Cardiac septum (tissue), 1 donor: Measurements from ENCODE around the gene MSRB2. TPM values are rescaled to one million over a fixed set of nuclear protein-coding genes. Genes with fewer than 3 reads are reported as not detected.
A peak's percentile ranks its signal among the peaks of the same experiment; 100 is the strongest.
"Not testable (repeated sequence)": the region's sequence is repeated elsewhere in the genome, so short reads cannot be mapped to it uniquely, and the experiment has no call there.

Experiments used
- DNase-seq: peaks from one replicate; pipeline ENCODE4 v3.0.0-alpha.2; 2020; ENCODE audit warnings: low spot score
- intact Hi-C: fragments of 100-400 bp; cut with DNase I; formaldehyde crosslinking; loops from one replicate; pipeline ENCODE4 v1.14.0; 2022
- total RNA-seq: library from RNA; stranded (reverse); fragmentation: NEBNext Ultra II Directional; extraction: Animal tissue kit (Norgen Biotek cat#: 25700); gene quantifications from one replicate; pipeline ENCODE4 v1.2.1, GENCODE V29; 2021
- donor health status: DM: no; HTN: no; CAD: no.

MSRB2 gene
- total RNA-seq, 1 donor from 2014 or later: 132 TPM

GRCh38 chr10:23067939-23068775 is 27.2 kb upstream of the MSRB2 start:
- DNase-seq: peak; percentile 79
- intact Hi-C loops: loop anchor here (5.0 to 10.0 kb wide), 4 partner anchors 81 to 1063 kb away; partner anchors contain the start of gene DNAJC1

GRCh38 chr10:23069019-23069815 is 26.2 kb upstream of the MSRB2 start:
- intact Hi-C loops: loop anchor here (5.0 to 10.0 kb wide), 4 partner anchors 82 to 1064 kb away; partner anchors contain the start of gene DNAJC1

GRCh38 chr10:23070092-23070912 is 25.1 kb upstream of the MSRB2 start:
- DNase-seq, intact Hi-C loops: not testable (repeated sequence)

More at GRCh38 chr10:23069019-23069815, 26.2 kb upstream of the MSRB2 start:
- no peak for DNase-seq

GRCh38 chr10:23070913-23071218 is 24.5 kb upstream of the MSRB2 start:
- DNase-seq: no peak
- intact Hi-C loops: no loop called here

DNA sequence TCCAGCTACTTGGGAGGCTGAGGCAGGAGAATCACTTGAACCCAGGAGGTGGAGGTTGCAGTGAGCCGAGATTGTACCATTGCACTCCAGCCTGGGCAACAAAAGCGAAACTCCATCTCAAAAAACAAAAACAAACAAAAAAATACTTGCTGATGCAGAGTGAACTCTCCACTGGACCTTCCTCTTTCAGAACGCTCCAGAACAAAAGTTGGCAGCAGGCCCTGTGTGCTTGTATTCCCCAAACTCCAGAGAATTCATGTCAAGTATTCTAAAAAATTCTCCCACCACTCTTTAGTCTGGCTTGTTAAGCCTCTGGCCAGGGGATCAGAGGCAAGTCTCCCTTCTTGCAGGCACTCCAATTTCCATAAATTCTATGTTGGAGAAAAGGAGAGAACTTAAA is 22.8 kb upstream of the MSRB2 start:
- intact Hi-C loops, DNase-seq: not testable (repeated sequence)

- intact Hi-C loops: no loop called here
- no peak for DNase-seq
Measured at GRCh38 chr10:23073527-23073926, 21.9 kb upstream of the MSRB2 start.

DNA sequence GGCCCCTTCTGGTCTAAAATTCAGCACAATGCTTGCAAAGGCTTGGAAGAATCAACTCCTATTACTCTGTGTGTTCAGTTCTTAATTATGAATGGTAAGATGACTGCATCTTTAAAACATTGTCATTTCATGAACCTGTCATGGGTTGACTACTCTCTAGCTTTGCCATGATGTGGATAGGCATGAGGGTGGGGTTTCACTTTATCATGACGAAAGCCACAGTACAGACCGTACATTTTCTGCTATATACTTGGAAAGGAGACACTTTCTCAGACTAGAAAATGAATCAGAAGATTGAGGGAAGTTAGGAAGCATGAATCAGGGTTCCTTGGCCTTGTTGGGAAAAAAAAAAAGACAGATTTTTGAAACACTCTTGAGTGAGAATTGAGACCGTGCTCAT is 19.7 kb upstream of the MSRB2 start:
- intact Hi-C loops: no loop called here
- DNase-seq: no peak

GRCh38 chr10:23078114-23078513 is 17.3 kb upstream of the MSRB2 start:
- no peak for DNase-seq
- intact Hi-C loops: no loop called here

- intact Hi-C loops: no loop called here
- DNase-seq: no peak
Measured at GRCh38 chr10:23079700-23080099, 15.7 kb upstream of the MSRB2 start.

DNA sequence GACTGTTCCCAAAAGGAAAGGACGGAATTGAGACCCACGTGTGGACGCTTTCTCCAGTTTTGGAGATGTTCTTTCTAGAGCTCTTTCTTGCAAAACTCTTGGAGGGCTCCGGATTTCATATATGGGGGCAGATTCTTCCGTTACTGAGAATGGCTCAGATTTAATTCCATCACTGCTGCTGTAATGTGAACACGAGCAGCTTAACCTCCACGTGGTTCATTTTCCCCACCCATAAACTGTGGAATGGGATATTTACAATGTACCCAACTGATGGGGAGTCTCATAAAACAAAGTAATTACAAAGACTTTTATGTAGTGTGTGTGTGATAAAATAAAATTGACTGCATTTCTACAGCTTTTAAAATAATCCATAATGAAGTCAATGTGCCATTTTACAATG is 15.1 kb upstream of the MSRB2 start:
- intact Hi-C loops: no loop called here
- DNase-seq: no peak

GRCh38 chr10:23081221-23081750 is 14.1 kb upstream of the MSRB2 start:
- intact Hi-C loops: no loop called here
- no peak for DNase-seq

DNA sequence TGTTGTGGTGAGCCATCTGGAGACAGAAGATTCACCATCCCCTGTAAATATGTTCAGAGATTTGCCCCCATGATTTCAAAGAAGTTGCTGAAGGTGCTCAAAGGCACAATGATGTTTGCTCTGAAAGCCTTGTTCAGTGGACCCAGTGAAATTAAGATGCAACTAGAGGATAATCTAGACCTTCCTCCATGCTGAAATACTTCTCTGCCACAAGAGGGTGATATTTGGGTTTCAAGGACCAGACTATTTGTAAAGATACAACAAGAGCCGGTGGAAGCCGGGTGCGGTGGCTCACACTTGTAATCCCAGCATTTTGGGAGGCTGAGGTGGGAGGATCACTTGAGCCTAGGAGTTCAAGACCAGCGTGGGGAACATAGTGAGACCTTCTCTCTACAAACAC is 13.5 kb upstream of the MSRB2 start:
- DNase-seq: no peak
- intact Hi-C loops: no loop called here

DNA sequence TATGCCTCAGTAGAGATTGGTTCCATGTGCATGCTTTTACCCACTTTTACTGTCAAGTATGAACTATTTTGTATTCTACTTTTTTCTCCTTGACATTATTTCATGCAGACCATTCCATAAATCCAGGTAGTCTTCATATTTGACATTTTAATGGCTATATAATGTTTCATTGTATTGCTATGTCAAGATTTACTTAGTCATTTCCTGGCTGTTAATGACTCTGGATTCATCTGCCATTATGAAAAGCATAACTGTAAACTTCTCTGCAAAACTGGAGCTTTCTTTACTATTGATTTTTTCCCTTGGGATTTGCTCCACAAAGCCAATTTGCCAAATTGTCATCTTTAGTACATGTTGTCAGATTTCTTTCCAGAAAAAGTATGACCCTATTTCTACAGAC is 6.8 kb upstream of the MSRB2 start:
- intact Hi-C loops: no loop called here
- DNase-seq: no peak

DNA sequence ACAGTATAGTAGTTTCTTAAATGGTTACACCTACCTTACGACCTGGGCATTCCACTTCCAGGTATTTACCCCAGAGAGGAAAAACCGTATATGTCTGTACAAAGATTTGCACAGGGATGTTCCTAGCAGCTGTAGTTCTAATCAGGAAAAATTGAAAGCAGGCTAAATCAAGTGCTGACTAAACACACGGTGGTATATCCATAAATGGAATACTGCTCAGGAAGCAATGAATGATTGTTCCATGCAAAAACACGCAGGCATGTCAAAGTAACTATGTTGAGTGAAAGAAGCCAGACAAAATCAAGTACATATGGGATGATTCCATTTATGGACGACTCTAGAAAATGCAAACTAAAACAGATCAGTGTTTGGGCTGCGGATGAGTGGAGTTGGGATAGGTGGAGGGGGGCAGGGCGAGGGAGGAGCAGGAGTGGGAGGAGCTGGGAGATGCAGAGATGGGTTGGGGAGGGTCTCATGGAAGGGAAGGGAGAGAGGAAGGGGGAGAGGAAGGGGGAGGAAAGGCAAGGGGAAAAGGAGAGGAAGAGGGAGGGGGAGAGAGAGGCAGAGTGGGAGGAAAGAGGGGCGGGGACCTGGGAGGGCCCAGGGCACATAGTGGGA is 484 bp upstream of the MSRB2 start:
- DNase-seq: no peak
- intact Hi-C loops: no loop called here

DNA sequence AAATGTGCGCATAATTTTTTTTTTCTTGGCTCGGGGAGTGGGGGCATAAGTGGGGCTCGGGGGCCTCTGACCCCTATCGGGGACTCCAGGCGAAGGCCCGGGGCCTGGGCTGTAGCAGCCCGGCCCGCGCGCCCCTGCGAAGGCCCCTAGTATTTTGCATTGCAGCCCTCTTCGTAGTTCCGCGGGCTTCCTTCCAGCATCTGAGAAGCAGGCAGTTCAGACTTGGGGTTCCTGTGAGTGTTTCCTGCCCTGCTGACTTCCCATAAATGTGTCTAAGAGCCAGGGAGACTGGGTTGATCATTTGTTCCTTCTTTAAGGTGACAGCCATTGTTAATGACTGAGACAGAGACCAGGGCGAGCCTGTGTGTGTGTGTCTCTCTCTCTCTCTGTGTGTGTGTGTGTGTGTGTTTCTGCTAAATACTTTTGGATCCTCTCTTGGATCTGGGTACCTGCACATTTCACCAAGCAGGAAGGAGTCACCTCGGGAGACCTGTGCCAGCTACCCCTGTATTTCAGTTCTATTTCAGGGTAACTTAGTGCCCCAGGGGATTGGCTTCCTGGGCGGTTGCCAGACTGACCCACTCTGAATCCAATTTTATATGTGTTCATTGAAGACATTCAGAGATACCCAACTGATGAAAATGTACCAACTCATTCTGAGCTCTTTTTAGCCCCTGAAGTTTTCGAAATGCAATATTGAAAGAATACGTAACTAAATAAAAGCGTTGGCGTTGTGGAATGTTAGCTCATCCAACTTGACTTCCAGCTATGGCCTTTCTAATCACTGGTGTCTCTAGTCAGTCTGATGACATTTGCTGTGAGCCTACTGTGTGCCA is 805 bp downstream of the MSRB2 start:
- intact Hi-C loops: no loop called here
- peak; percentile 77 for DNase-seq

- DNase-seq: no peak
- intact Hi-C loops: no loop called here
Measured at GRCh38 chr10:23096802-23097549, 1.6 kb downstream of the MSRB2 start.

DNA sequence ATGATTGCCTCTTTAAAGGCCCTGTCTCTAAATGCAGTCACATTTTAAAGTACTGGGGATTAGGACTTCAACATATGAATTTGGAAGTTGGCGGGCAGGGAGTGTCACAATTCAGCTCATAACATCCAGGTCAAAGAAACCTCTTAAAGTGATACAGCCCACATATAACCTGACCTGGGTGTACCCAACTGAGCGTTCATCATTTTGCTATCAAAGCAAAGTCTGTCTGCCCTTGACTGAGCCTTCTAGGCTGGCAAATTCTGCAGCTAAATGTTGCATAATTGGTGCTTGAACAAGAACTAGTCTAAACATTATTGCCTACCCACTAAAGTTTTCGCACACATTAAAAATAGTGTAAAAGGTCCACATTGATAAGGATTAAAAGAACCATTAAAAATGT is 3.7 kb downstream of the MSRB2 start:
- intact Hi-C loops: no loop called here
- no peak for DNase-seq

- intact Hi-C loops: no loop called here
- no peak for DNase-seq
Measured at GRCh38 chr10:23099816-23100215, 4.4 kb downstream of the MSRB2 start.
